ENCODE results near the gene SETDB2. TPM values are rescaled to one million over a fixed set of nuclear protein-coding genes. Genes with fewer than 3 reads are reported as not detected.
A peak's percentile ranks its signal among the peaks of the same experiment; 100 is the strongest.

The SETDB2 gene
- total and polyA plus RNA-seq, 2 of the 13 experiments (the other 11 are each of a cell fraction or from before 2014, with no cell fraction given): 8.1 to 8.7 TPM

- H4K20me1 ChIP-seq (ENCODE audit: insufficient read depth, low read length): no peaks in the 10 kb centered on the region
- TF ChIP-seq TFAP4 (IDR thresholded peaks at IDR 0.05; ENCODE audit: borderline replicate concordance, low read depth): no peak
- TF ChIP-seq MAFF (IDR thresholded peaks at IDR 0.05; ENCODE audit: low read depth, low read length): peak; percentile 47
- TF ChIP-seq GZF1 (CRISPR knock-in tag; IDR thresholded peaks at IDR 0.05): no peak
- no peak for TF ChIP-seq ZMYM2 (CRISPR knock-in tag; IDR thresholded peaks at IDR 0.05)
- peak; percentile 7 to 64; a peak in 2 of 4 replicates for TF ChIP-seq MAFK (conservative IDR thresholded peaks at IDR 0.05 in 1 of 2, IDR thresholded peaks at IDR 0.05 in 1 of 2; ENCODE audit: low read length in 2 of 2)
- H3K9ac ChIP-seq (ENCODE audit: insufficient read depth, low read depth, low read length): no peak overlapping the region
- in situ Hi-C loops (cut with HindIII; ENCODE audit: extremely low pct_ligation_motif_present, low pct_unique_long_range_greater_than_20kb) (no loop called here), intact Hi-C loops (cut with micrococcal nuclease; ENCODE audit: unreplicated experiment) (no loop called here)
- H3K4me2 ChIP-seq (ENCODE audit: low read depth, low read length): no peak overlapping the region
- H2AFZ ChIP-seq (ENCODE audit: low read length): no peak overlapping the region
- H3K4me1 ChIP-seq (ENCODE audit: insufficient read depth, low read length): no peaks in the 10 kb centered on the region
- H3K27me3 ChIP-seq (ENCODE audit: control insufficient read depth in 1 of 2, insufficient read depth in 2 of 2, low read length in 2 of 2): no peaks in the 10 kb centered on the region
- no peak overlapping the region for H3K27ac ChIP-seq (ENCODE audit: extremely low read length, insufficient read depth, low read length)
- no peaks in the 10 kb centered on the region for H3K9me3 ChIP-seq (ENCODE audit: low read length)
- no peak overlapping the region for H3K4me3 ChIP-seq (replicated peaks in 1 of 3; ENCODE audit: insufficient read depth in 1 of 3, low read depth in 2 of 3, low read length in 3 of 3)
- POLR2A ChIA-PET: no interaction called here
- H3K79me2 ChIP-seq (ENCODE audit: insufficient read depth, low read length): no peaks in the 10 kb centered on the region
- CTCF ChIA-PET (ENCODE audit: low intra/inter-chr PET ratio, low total read pairs): no interaction called here
- ATAC-seq: no peak
- DNase-seq (ENCODE audit: low spot score): no peak
- FAIRE-seq: no peak
- peaks cover 1 to 19% of the 10 kb centered on the region in 2 experiments; a peak in 4 of 5 replicates for H3K36me3 ChIP-seq (replicated peaks in 1 of 2; ENCODE audit: control insufficient read depth in 1 of 2, insufficient read depth in 2 of 2, low read length in 2 of 2)
- TSS peak; percentile 38 for BruUV-seq (replicated peaks)
Measured at GRCh38 chr13:49533011-49533410, 88.9 kb downstream of the SETDB2 start.

GRCh38 chr13:49533591-49534269, 89.7 kb downstream of the SETDB2 start:
- in situ Hi-C loops (cut with HindIII; ENCODE audit: extremely low pct_ligation_motif_present, low pct_unique_long_range_greater_than_20kb) (no loop called here), intact Hi-C loops (cut with micrococcal nuclease; ENCODE audit: unreplicated experiment) (no loop called here)
- Histone ChIP-seq H3K4me2 (ENCODE audit: low read depth, low read length) (no peak overlapping the region), H3K36me3 (replicated peaks in 1 of 2; ENCODE audit: control insufficient read depth in 1 of 2, insufficient read depth in 2 of 2, low read length in 2 of 2) (peaks cover 2 to 15% of the 10 kb centered on the region in 2 experiments; a peak in 4 of 5 replicates), H3K79me2 (ENCODE audit: insufficient read depth, low read length) (no peaks in the 10 kb centered on the region), H3K4me1 (ENCODE audit: insufficient read depth, low read length) (no peaks in the 10 kb centered on the region), H3K9me3 (ENCODE audit: low read length) (no peaks in the 10 kb centered on the region), H4K20me1 (ENCODE audit: insufficient read depth, low read length) (no peaks in the 10 kb centered on the region), H2AFZ (ENCODE audit: low read length) (no peak overlapping the region), H3K27me3 (ENCODE audit: control insufficient read depth in 1 of 2, insufficient read depth in 2 of 2, low read length in 2 of 2) (no peaks in the 10 kb centered on the region), H3K9ac (ENCODE audit: insufficient read depth, low read depth, low read length) (no peak overlapping the region), H3K27ac (ENCODE audit: extremely low read length, insufficient read depth, low read length) (no peak overlapping the region), H3K4me3 (replicated peaks in 1 of 3; ENCODE audit: insufficient read depth in 1 of 3, low read depth in 2 of 3, low read length in 3 of 3) (no peak overlapping the region)
- ChIA-PET POLR2A (no interaction called here), CTCF (ENCODE audit: low intra/inter-chr PET ratio, low total read pairs) (no interaction called here)
- no peak for ATAC-seq
- WGBS (ENCODE audit: low lambda C conversion rate): 77% methylated on average over 7 of the region's 7 CpGs
- DNase-seq (ENCODE audit: low spot score): no peak
- no peak for FAIRE-seq
- no TSS peak for BruUV-seq (replicated peaks)
- TF ChIP-seq ZNF441 (CRISPR knock-in tag; IDR thresholded peaks at IDR 0.05; ENCODE audit: borderline replicate concordance) (no peak), ZNF546 (CRISPR knock-in tag; conservative IDR thresholded peaks at IDR 0.05) (no peak), ZNF350 (CRISPR knock-in tag; IDR thresholded peaks at IDR 0.05; ENCODE audit: borderline replicate concordance, low read depth) (no peak), ZNF616 (CRISPR knock-in tag; IDR thresholded peaks at IDR 0.05; ENCODE audit: low read depth) (no peak), ZC3H4 (CRISPR knock-in tag; IDR thresholded peaks at IDR 0.05; ENCODE audit: borderline replicate concordance) (no peak), ZBTB39 (CRISPR knock-in tag; IDR thresholded peaks at IDR 0.05) (no peak), GABPB1 (CRISPR knock-in tag; IDR thresholded peaks at IDR 0.05) (no peak), ZNF333 (CRISPR knock-in tag; IDR thresholded peaks at IDR 0.05; ENCODE audit: borderline replicate concordance) (no peak), ZNF207 (IDR thresholded peaks at IDR 0.05; ENCODE audit: borderline replicate concordance) (no peak), MAF1 (CRISPR knock-in tag; IDR thresholded peaks at IDR 0.05; ENCODE audit: borderline replicate concordance) (no peak), FOXO1 (CRISPR knock-in tag; IDR thresholded peaks at IDR 0.05) (no peak), JDP2 (CRISPR knock-in tag; IDR thresholded peaks at IDR 0.05; ENCODE audit: borderline replicate concordance) (no peak), SUZ12 (IDR thresholded peaks at IDR 0.05; ENCODE audit: low read depth, low read length) (no peak)
